IPS-18a (cell line): ENCODE results near the gene CDH23.

ENCODE experiments used
- H3K27ac ChIP-seq: one replicate; pipeline ENCODE4 v1.5.1; 2013; ENCODE audit warnings: low read length
- H3K27me3 ChIP-seq: one replicate; pipeline ENCODE4 v1.6.1; 2013; ENCODE audit warnings: mild to moderate bottlenecking, low read length; ENCODE audit not compliant: control insufficient read depth, insufficient read depth
- H3K36me3 ChIP-seq: one replicate; pipeline ENCODE4 v1.6.1; 2013; ENCODE audit warnings: low read depth, low read length; ENCODE audit not compliant: control insufficient read depth
- H3K4me1 ChIP-seq: one replicate; pipeline ENCODE4 v1.6.1; 2013; ENCODE audit warnings: low read depth, low read length; ENCODE audit not compliant: control insufficient read depth
- H3K4me3 ChIP-seq: one replicate; pipeline ENCODE4 v1.5.1; 2013; ENCODE audit warnings: low read length
- H3K9ac ChIP-seq: one replicate; pipeline ENCODE4 v1.6.1; 2013; ENCODE audit warnings: mild to moderate bottlenecking, low read length, moderate library complexity
- H3K9me3 ChIP-seq: one replicate; pipeline ENCODE4 v1.6.1; 2013; ENCODE audit warnings: low read depth, low read length; ENCODE audit not compliant: control insufficient read depth

The CDH23 gene

DNA sequence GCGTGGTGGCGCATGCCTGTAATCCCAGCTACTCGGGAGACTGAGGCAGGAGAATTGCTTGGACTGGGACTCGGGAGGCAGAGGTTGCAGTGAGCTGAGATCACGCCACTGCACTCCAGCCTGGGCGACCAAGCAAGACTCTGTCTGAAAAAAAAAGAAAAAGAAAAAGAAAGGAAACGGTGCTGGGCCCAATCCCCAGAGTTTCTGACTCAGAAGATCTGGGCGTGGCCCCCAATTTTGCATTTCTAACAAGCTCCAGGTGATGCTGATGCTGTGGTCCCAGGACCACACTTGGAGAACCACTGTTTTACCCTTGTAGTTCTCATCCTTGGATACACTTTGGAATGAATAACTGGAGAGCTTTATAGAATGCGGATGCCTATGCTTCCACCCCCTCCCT lies 243.9 kb downstream of the CDH23 start:
- Histone ChIP-seq H3K4me3 (no peak overlapping the region), H3K27me3 (peaks cover 18% of the 10 kb centered on the region), H3K27ac (no peak overlapping the region), H3K4me1 (peaks cover 22% of the 10 kb centered on the region), H3K9ac (no peak overlapping the region), H3K36me3 (no peaks in the 10 kb centered on the region), H3K9me3 (no peaks in the 10 kb centered on the region)

DNA sequence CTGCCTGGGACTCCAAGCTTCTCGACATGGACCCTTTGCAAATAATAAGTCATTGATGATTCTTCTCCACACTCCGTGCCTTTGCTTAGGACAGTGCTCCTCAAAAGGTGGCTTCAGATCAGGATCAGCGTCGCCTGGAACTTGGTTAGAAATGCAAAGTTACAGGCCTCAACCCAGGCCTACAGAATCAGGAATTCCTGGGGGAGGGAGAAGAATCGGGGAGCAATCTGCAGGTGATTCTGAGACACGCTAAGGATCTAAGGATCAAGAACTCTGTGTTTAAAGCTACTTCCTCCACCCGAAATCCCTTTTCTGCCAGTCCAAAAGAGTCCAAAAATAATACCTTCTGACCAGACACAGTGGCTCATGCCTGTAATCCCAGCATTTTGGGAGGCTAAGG lies 244.7 kb downstream of the CDH23 start:
- Histone ChIP-seq H3K9me3 (no peaks in the 10 kb centered on the region), H3K4me3 (no peak overlapping the region), H3K36me3 (no peaks in the 10 kb centered on the region), H3K27ac (no peak overlapping the region), H3K4me1 (peaks cover 19% of the 10 kb centered on the region), H3K27me3 (peaks cover 10% of the 10 kb centered on the region), H3K9ac (no peak overlapping the region)

- Histone ChIP-seq H3K36me3 (no peaks in the 10 kb centered on the region), H3K27ac (no peak overlapping the region), H3K9ac (no peak overlapping the region), H3K4me3 (no peak overlapping the region), H3K9me3 (no peaks in the 10 kb centered on the region), H3K4me1 (peaks cover 19% of the 10 kb centered on the region), H3K27me3 (peaks cover 6% of the 10 kb centered on the region)
Measured at GRCh38 chr10:71641986-71642385, 245.3 kb downstream of the CDH23 start.

- H3K9me3 ChIP-seq, result no peaks in the 10 kb centered on the region
- H3K4me1 ChIP-seq, result peaks cover 17% of the 10 kb centered on the region
- H3K27ac ChIP-seq, result no peak overlapping the region
- H3K27me3 ChIP-seq, result peaks cover 6% of the 10 kb centered on the region
- H3K36me3 ChIP-seq, result no peaks in the 10 kb centered on the region
- no peak overlapping the region for H3K4me3 ChIP-seq
- H3K9ac ChIP-seq, result no peak overlapping the region
Measured at GRCh38 chr10:71643904-71644303, 247.2 kb downstream of the CDH23 start.

DNA sequence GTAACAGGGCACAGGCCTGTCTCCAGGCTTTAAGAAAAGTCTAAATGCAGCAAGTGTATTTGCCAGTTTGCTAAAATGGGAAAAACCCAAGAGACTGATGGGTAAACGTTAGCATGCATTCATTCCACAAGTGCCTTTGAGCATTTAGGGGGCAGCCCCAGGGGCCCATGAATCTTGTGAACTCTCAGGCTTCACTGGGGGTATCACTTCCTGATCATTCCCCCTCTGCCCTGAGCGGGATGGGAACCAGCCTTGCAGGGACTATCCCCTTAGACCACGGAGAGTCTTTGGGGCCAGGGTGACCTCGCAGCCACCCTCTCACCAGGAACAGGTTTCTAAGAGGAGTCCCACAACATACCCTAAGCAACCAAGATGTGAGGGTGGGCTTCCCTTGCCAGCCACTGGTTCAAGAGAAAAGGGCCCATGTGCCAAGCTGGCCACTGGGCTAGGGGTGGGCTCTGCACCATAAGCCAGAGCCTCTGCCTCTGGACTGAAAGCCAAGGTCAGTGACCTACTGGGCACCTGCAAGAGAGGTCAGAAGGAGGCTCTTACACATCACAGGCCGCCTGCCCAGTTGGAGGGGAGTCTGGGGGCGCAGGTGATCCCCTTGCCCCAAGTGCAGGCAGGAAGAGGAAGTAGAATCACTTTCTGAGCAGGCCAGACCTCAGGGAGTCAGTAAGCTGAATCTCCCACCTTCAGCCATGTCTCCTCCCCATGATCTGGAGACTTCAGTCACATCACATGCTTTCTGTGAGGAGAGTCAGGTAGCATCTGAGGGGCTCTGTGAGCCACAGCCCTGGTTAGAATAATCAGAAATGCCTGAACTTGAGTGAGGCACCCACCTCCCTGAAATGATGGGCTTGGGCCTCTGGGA lies 247.8 kb downstream of the CDH23 start:
- H3K27ac ChIP-seq, result no peak overlapping the region
- no peak overlapping the region for H3K9ac ChIP-seq
- no peak overlapping the region for H3K4me3 ChIP-seq
- no peaks in the 10 kb centered on the region for H3K9me3 ChIP-seq
- peaks cover 11% of the 10 kb centered on the region for H3K4me1 ChIP-seq
- H3K27me3 ChIP-seq, result peaks cover 4% of the 10 kb centered on the region
- H3K36me3 ChIP-seq, result no peaks in the 10 kb centered on the region

GRCh38 chr10:71645185-71645584 lies 248.5 kb downstream of the CDH23 start:
- Histone ChIP-seq H3K4me1 (peaks cover 11% of the 10 kb centered on the region), H3K9me3 (no peaks in the 10 kb centered on the region), H3K9ac (no peak overlapping the region), H3K36me3 (no peaks in the 10 kb centered on the region), H3K4me3 (no peak overlapping the region), H3K27me3 (no peaks in the 10 kb centered on the region), H3K27ac (no peak overlapping the region)

DNA sequence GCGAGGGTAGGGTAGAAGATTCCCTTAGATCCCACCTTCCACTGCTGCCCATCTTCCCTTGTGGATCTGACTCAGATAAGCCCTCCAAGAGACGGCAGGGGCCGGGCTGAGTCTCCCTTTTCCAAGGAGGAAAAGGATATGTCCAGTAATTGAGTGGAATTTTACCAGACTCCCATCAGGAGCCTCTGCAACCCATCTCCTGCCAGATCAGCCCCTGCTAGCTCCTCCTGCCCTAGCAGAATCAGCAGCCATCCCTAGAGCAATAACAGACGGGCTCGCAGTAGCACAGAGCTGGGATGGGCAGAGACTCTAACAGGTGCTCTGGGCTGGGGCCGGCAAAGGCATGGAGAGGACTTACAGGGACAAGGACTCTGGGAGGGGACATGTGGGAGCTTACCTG lies 249.3 kb downstream of the CDH23 start:
- H3K4me3 ChIP-seq, result no peak overlapping the region
- no peaks in the 10 kb centered on the region for H3K36me3 ChIP-seq
- peaks cover 11% of the 10 kb centered on the region for H3K4me1 ChIP-seq
- no peak overlapping the region for H3K9ac ChIP-seq
- H3K9me3 ChIP-seq, result no peaks in the 10 kb centered on the region
- no peaks in the 10 kb centered on the region for H3K27me3 ChIP-seq
- H3K27ac ChIP-seq, result no peak overlapping the region

DNA sequence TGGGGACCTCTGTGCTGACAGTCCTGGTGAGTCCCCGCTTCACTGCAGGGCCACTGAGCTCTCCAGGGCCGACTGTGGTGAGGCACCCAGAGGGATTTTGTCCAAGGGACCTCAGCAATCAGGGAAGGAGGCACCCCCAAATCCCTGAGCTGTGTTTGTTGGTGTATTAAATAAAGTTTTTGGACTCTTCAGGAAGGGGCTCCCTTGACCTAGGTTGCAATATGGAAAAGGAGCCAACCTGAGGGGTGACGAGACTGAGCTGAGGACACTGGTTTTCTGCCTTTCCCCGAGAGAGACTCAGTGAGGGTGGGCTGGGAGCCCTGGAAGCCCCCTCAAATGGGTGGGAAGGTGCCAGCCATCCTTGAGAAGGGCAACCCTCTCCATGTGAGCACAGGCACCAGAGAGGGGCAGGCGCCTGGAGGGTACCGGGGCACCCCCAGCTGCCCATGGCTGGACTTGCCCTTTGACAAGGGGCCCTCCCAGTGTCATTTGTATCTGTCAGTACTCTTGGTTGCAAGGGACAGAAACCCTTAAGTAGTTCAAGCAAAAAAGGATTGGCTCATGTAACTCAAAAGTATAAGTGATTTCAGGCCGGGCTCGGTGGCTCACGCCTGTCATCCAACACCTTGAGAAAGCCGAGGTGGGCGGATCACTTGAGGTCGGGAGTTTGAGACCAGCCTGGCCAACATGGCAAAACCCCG lies 250.0 kb downstream of the CDH23 start:
- H3K27ac ChIP-seq, result no peak overlapping the region
- no peaks in the 10 kb centered on the region for H3K36me3 ChIP-seq
- H3K4me3 ChIP-seq, result no peak overlapping the region
- no peak overlapping the region for H3K9ac ChIP-seq
- H3K4me1 ChIP-seq, result peaks cover 11% of the 10 kb centered on the region
- no peaks in the 10 kb centered on the region for H3K9me3 ChIP-seq
- no peaks in the 10 kb centered on the region for H3K27me3 ChIP-seq

GRCh38 chr10:71647526-71648253 lies 251.0 kb downstream of the CDH23 start:
- no peaks in the 10 kb centered on the region for H3K9me3 ChIP-seq
- H3K27me3 ChIP-seq, result no peaks in the 10 kb centered on the region
- peaks cover 11% of the 10 kb centered on the region for H3K4me1 ChIP-seq
- H3K27ac ChIP-seq, result no peak overlapping the region
- H3K4me3 ChIP-seq, result no peak overlapping the region
- no peaks in the 10 kb centered on the region for H3K36me3 ChIP-seq
- H3K9ac ChIP-seq, result no peak overlapping the region

DNA sequence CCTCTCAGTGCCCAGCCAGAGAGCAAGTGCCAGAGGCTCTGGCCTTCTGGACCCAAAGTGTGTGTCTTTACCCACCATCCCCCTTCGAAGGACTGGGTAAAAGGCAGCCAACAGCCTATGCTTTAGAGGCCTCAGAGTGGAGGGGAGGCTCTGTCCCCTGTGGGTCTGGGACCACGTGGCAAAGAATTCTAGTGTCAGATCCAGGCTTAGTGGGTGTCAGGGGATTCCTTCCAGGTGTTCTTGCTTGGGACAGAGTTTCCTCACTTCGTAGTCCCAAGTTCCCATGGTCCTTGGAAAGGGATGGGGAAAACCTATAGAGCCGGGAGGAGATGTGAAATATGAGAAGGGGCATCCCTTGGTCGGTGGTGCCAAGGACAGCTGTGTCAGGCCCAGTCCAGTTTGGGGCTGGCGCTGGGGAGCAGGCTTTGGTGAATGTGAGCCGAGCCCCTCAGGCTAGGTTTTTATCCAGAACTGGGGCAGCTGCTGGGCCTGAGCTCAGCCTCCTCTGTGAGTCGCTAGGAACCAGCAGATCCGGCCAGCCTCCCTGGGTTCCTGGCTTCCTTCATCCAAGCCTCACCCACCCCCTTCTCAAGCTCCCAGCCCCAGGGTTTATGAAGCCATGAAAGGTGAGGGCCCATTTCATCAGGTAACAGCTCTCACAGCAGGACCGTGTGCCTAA lies 251.7 kb downstream of the CDH23 start:
- no peaks in the 10 kb centered on the region for H3K9me3 ChIP-seq
- no peaks in the 10 kb centered on the region for H3K36me3 ChIP-seq
- no peak overlapping the region for H3K27ac ChIP-seq
- H3K4me3 ChIP-seq, result no peak overlapping the region
- H3K4me1 ChIP-seq, result peaks cover 9% of the 10 kb centered on the region
- H3K9ac ChIP-seq, result no peak overlapping the region
- H3K27me3 ChIP-seq, result no peaks in the 10 kb centered on the region

- peaks cover 9% of the 10 kb centered on the region for H3K4me1 ChIP-seq
- no peak overlapping the region for H3K4me3 ChIP-seq
- H3K36me3 ChIP-seq, result no peaks in the 10 kb centered on the region
- H3K27me3 ChIP-seq, result no peaks in the 10 kb centered on the region
- H3K27ac ChIP-seq, result no peak overlapping the region
- no peaks in the 10 kb centered on the region for H3K9me3 ChIP-seq
- H3K9ac ChIP-seq, result no peak overlapping the region
Measured at GRCh38 chr10:71648933-71649320, 252.2 kb downstream of the CDH23 start.
